ENCODE data around the gene OSTF1.

DNA sequence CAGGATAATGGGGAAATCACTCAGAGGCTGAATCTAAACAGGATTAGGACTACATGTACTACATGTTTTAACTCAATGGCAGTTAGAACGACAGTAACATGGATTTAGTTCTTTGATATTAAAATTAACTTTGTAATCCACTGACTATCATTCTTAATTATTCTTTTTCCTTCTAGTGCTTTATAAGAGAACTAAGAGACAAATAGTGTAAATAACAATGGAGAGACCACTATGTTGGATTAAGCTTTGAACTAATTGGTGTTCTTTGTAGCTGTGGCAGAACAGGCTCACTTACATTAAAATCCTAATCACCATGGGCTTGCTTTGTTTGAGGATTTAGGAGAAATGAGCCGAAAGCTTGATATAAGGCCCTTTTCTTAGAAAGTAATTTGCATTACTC, 19.1 kb upstream of the OSTF1 start:
- TF ChIP-seq, protein P1, sequence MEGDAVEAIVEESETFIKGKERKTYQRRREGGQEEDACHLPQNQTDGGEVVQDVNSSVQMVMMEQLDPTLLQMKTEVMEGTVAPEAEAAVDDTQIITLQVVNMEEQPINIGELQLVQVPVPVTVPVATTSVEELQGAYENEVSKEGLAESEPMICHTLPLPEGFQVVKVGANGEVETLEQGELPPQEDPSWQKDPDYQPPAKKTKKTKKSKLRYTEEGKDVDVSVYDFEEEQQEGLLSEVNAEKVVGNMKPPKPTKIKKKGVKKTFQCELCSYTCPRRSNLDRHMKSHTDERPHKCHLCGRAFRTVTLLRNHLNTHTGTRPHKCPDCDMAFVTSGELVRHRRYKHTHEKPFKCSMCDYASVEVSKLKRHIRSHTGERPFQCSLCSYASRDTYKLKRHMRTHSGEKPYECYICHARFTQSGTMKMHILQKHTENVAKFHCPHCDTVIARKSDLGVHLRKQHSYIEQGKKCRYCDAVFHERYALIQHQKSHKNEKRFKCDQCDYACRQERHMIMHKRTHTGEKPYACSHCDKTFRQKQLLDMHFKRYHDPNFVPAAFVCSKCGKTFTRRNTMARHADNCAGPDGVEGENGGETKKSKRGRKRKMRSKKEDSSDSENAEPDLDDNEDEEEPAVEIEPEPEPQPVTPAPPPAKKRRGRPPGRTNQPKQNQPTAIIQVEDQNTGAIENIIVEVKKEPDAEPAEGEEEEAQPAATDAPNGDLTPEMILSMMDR (conservative IDR thresholded peaks at IDR 0.05; ENCODE audit: low read length), result no peak
- no peak for TF ChIP-seq EZH2phosphoT487 (IDR thresholded peaks at IDR 0.05; ENCODE audit: borderline replicate concordance, low read depth, low read length)

Data from OCI-LY7 (cell line).